Muscle layer of colon (tissue), 2 donors: Measurements from ENCODE around the gene ADCY5.

Experiments used
- H3K27ac ChIP-seq: one replicate; pipeline ENCODE4 v1.7.0; 2013; ENCODE audit warnings: low read depth, mild to moderate bottlenecking, low read length, moderate library complexity
- H3K27me3 ChIP-seq, 2 donors: one replicate each; pipeline ENCODE4 v1.7.0; 2013; ENCODE audit warnings: low read length in 2 of 2, mild to moderate bottlenecking in 2 of 2; ENCODE audit not compliant: insufficient read depth in 2 of 2, control insufficient read depth in 1 of 2
- H3K36me3 ChIP-seq: one replicate; pipeline ENCODE4 v1.7.0; 2013; ENCODE audit warnings: mild to moderate bottlenecking, low read length; ENCODE audit not compliant: insufficient read depth
- H3K4me1 ChIP-seq: one replicate; pipeline ENCODE4 v1.7.0; 2013; ENCODE audit warnings: mild to moderate bottlenecking, low read length; ENCODE audit not compliant: insufficient read depth
- H3K4me3 ChIP-seq, 2 donors: one replicate each; pipeline ENCODE4 v1.7.0; 2013; ENCODE audit warnings: low read length in 2 of 2, low read depth in 1 of 2, mild to moderate bottlenecking in 1 of 2, moderate library complexity in 1 of 2
- H3K9ac ChIP-seq: one replicate; pipeline ENCODE4 v1.7.0; 2013; ENCODE audit warnings: low read length
- H3K9me3 ChIP-seq: one replicate; pipeline ENCODE4 v1.7.0; 2013; ENCODE audit warnings: mild to moderate bottlenecking, low read length
- donor health status: abdominal sarcoma.
- donor health status: Adenocarcinoma of cecum.

The ADCY5 gene

GRCh38 chr3:123412811-123413604, 35.9 kb downstream of the ADCY5 start:
- Histone ChIP-seq H3K4me1 (peaks cover 86% of the 10 kb centered on the region), H3K27me3 (no peaks in the 10 kb centered on the region), H3K36me3 (no peaks in the 10 kb centered on the region), H3K27ac (peak overlapping the region; percentile 94), H3K4me3 (peak overlapping the region in 1 of 2 donors; percentile 42), H3K9ac (peak overlapping the region; percentile 46), H3K9me3 (no peaks in the 10 kb centered on the region)

GRCh38 chr3:123412076-123412475, 36.8 kb downstream of the ADCY5 start:
- Histone ChIP-seq H3K9me3 (no peaks in the 10 kb centered on the region), H3K27ac (peak overlapping the region; percentile 94), H3K4me3 (peak overlapping the region in 1 of 2 donors; percentile 10), H3K36me3 (no peaks in the 10 kb centered on the region), H3K27me3 (no peaks in the 10 kb centered on the region), H3K9ac (peak overlapping the region; percentile 46), H3K4me1 (peaks cover 86% of the 10 kb centered on the region)

GRCh38 chr3:123411340-123412040, 37.4 kb downstream of the ADCY5 start:
- H3K27ac ChIP-seq, result peak overlapping the region; percentile 94
- H3K27me3 ChIP-seq, result no peaks in the 10 kb centered on the region
- H3K9ac ChIP-seq, result no peak overlapping the region
- H3K9me3 ChIP-seq, result no peaks in the 10 kb centered on the region
- no peak overlapping the region for H3K4me3 ChIP-seq
- H3K36me3 ChIP-seq, result no peaks in the 10 kb centered on the region
- peaks cover 86% of the 10 kb centered on the region for H3K4me1 ChIP-seq

GRCh38 chr3:123410149-123410515, 38.8 kb downstream of the ADCY5 start:
- no peaks in the 10 kb centered on the region for H3K9me3 ChIP-seq

GRCh38 chr3:123409443-123410148, 39.3 kb downstream of the ADCY5 start:
- Histone ChIP-seq H3K27ac (peak overlapping the region; percentile 94), H3K9ac (peak overlapping the region; percentile 24), H3K9me3 (no peaks in the 10 kb centered on the region), H3K4me1 (peaks cover 84% of the 10 kb centered on the region), H3K36me3 (no peaks in the 10 kb centered on the region), H3K27me3 (no peaks in the 10 kb centered on the region), H3K4me3 (no peak overlapping the region)

More at GRCh38 chr3:123410149-123410515, 38.8 kb downstream of the ADCY5 start:
- H3K9ac ChIP-seq, result no peak overlapping the region
- no peaks in the 10 kb centered on the region for H3K36me3 ChIP-seq
- peak overlapping the region; percentile 94 for H3K27ac ChIP-seq
- H3K4me1 ChIP-seq, result peaks cover 84% of the 10 kb centered on the region
- no peaks in the 10 kb centered on the region for H3K27me3 ChIP-seq
- no peak overlapping the region for H3K4me3 ChIP-seq

- Histone ChIP-seq H3K9ac (no peak overlapping the region), H3K4me3 (no peak overlapping the region), H3K27me3 (no peaks in the 10 kb centered on the region), H3K27ac (peak overlapping the region; percentile 71), H3K9me3 (no peaks in the 10 kb centered on the region), H3K4me1 (peaks cover 80% of the 10 kb centered on the region), H3K36me3 (no peaks in the 10 kb centered on the region)
Measured at GRCh38 chr3:123406598-123406997, 42.3 kb downstream of the ADCY5 start.

- Histone ChIP-seq H3K9ac (no peak overlapping the region), H3K27ac (peak overlapping the region; percentile 71), H3K9me3 (no peaks in the 10 kb centered on the region), H3K4me1 (peaks cover 80% of the 10 kb centered on the region), H3K27me3 (no peaks in the 10 kb centered on the region), H3K36me3 (no peaks in the 10 kb centered on the region), H3K4me3 (no peak overlapping the region)
Measured at GRCh38 chr3:123405936-123406510, 42.9 kb downstream of the ADCY5 start.

- Histone ChIP-seq H3K9me3 (no peaks in the 10 kb centered on the region), H3K27ac (peak overlapping the region; percentile 84), H3K9ac (no peak overlapping the region), H3K36me3 (no peaks in the 10 kb centered on the region), H3K4me1 (peaks cover 74% of the 10 kb centered on the region), H3K27me3 (no peaks in the 10 kb centered on the region), H3K4me3 (no peak overlapping the region)
Measured at GRCh38 chr3:123405021-123405420, 43.9 kb downstream of the ADCY5 start.

- H3K27ac ChIP-seq, result peak overlapping the region; percentile 84
- H3K9me3 ChIP-seq, result no peaks in the 10 kb centered on the region
- peaks cover 74% of the 10 kb centered on the region for H3K4me1 ChIP-seq
- no peaks in the 10 kb centered on the region for H3K27me3 ChIP-seq
- H3K9ac ChIP-seq, result peak overlapping the region; percentile 23
- peak overlapping the region in 1 of 2 donors; percentile 22 for H3K4me3 ChIP-seq
- H3K36me3 ChIP-seq, result no peaks in the 10 kb centered on the region
Measured at GRCh38 chr3:123404391-123404790, 44.5 kb downstream of the ADCY5 start.

GRCh38 chr3:123401836-123402530, 46.9 kb downstream of the ADCY5 start:
- Histone ChIP-seq H3K9ac (no peak overlapping the region), H3K27ac (peak overlapping the region; percentile 81), H3K9me3 (no peaks in the 10 kb centered on the region), H3K36me3 (no peaks in the 10 kb centered on the region), H3K4me3 (no peak overlapping the region), H3K27me3 (no peaks in the 10 kb centered on the region), H3K4me1 (peaks cover 87% of the 10 kb centered on the region)
